ENCODE results near the gene AMMECR1L. TPM values are rescaled to one million over a fixed set of nuclear protein-coding genes. Genes with fewer than 3 reads are reported as not detected.

AMMECR1L gene
- total and polyA plus RNA-seq, 12 donors: 7.2 to 18.3 (median 12.5) TPM

GRCh38 chr2:127927384-127927783, 41.6 kb upstream of the AMMECR1L start:
- Histone ChIP-seq H3K27me3 (no peaks in the 10 kb centered on the region), H3K4me1 (replicated peaks in 1 of 2) (no peaks in the 10 kb centered on the region), H3K4me3 (no peak overlapping the region), H3K36me3 (replicated peaks in 1 of 2) (no peaks in the 10 kb centered on the region), H3K27ac (no peak overlapping the region), H3K9me3 (replicated peaks in 1 of 3) (no peaks in the 10 kb centered on the region)
- 80 to 97% (median 91%) methylated on average over 3 of the region's 3 CpGs for WGBS, 4 donors
- intact Hi-C loops (cut with DNase I): no loop called here
- TF ChIP-seq CTCF (IDR thresholded peaks at IDR 0.05) (no peak), POLR2A (IDR thresholded peaks at IDR 0.05) (no peak)
- no peak for DNase-seq

GRCh38 chr2:127917916-127918315, 32.2 kb upstream of the AMMECR1L start:
- TF ChIP-seq POLR2A (IDR thresholded peaks at IDR 0.05) (no peak), CTCF (IDR thresholded peaks at IDR 0.05) (no peak)
- Histone ChIP-seq H3K9me3 (replicated peaks in 1 of 3) (no peaks in the 10 kb centered on the region), H3K27ac (no peak overlapping the region), H3K27me3 (no peaks in the 10 kb centered on the region), H3K4me1 (replicated peaks in 1 of 2) (no peaks in the 10 kb centered on the region), H3K36me3 (replicated peaks in 1 of 2) (no peaks in the 10 kb centered on the region), H3K4me3 (no peak overlapping the region)
- intact Hi-C loops (cut with DNase I): no loop called here
- no peak for DNase-seq
- 93 to 98% (median 95%) methylated on average over 4 of the region's 4 CpGs for WGBS, 4 donors

GRCh38 chr2:127913808-127914457, 28.2 kb upstream of the AMMECR1L start:
- Histone ChIP-seq H3K36me3 (replicated peaks in 1 of 2) (no peaks in the 10 kb centered on the region), H3K27me3 (no peaks in the 10 kb centered on the region), H3K9me3 (replicated peaks in 1 of 3) (no peaks in the 10 kb centered on the region), H3K4me1 (replicated peaks in 1 of 2) (no peaks in the 10 kb centered on the region), H3K4me3 (no peak overlapping the region), H3K27ac (no peak overlapping the region)
- TF ChIP-seq POLR2A (IDR thresholded peaks at IDR 0.05) (no peak), CTCF (IDR thresholded peaks at IDR 0.05) (no peak)
- DNase-seq: no peak
- intact Hi-C loops (cut with DNase I): no loop called here
- WGBS, 4 donors: 85 to 97% (median 92%) methylated on average over 8 of the region's 8 CpGs

GRCh38 chr2:127911737-127912136, 26.0 kb upstream of the AMMECR1L start:
- DNase-seq: no peak
- TF ChIP-seq CTCF (IDR thresholded peaks at IDR 0.05) (no peak), POLR2A (IDR thresholded peaks at IDR 0.05) (no peak)
- H3K36me3 ChIP-seq (replicated peaks in 1 of 2): no peaks in the 10 kb centered on the region
- H3K4me3 ChIP-seq: no peak overlapping the region
- no peak overlapping the region for H3K27ac ChIP-seq
- no peaks in the 10 kb centered on the region for H3K9me3 ChIP-seq (replicated peaks in 1 of 3)
- no peaks in the 10 kb centered on the region for H3K27me3 ChIP-seq
- WGBS, 4 donors: 53 to 67% (median 63%) methylated on average over 2 of the region's 2 CpGs
- intact Hi-C loops (cut with DNase I): no loop called here
- H3K4me1 ChIP-seq (replicated peaks in 1 of 2): no peaks in the 10 kb centered on the region
